ENCODE measurements around the gene LNPEP.

GRCh38 chr5:96902876-96903275 lies 33.0 kb upstream of the LNPEP start:
- TF ChIP-seq EZH2 (IDR thresholded peaks at IDR 0.05; ENCODE audit: insufficient read depth, poor library complexity, severe bottlenecking), result no peak
- TF ChIP-seq EZH2phosphoT487 (IDR thresholded peaks at IDR 0.05; ENCODE audit: insufficient read depth, low read depth), result no peak

All from GM23248 (cell line).